Body of pancreas (tissue), 4 donors: ENCODE results near the gene LAT.

ENCODE experiments used
- CTCF ChIP-seq, 7 experiments: fragments of 450-650 bp in 4 of 7; fragments of 200-600 bp in 3 of 7; sonication (generic) in 3 of 7; IDR thresholded peaks; one replicate each; pipeline ENCODE4 v1.5.1; 2016 to 2019; ENCODE audit warnings: antibody characterized with exemption in 7 of 7
- POLR2A ChIP-seq, 3 donors: fragments of 450-650 bp; IDR thresholded peaks; one replicate each; pipeline ENCODE4 v1.6.1; 2016; ENCODE audit warnings: antibody characterized with exemption in 3 of 3, mild to moderate bottlenecking in 2 of 3

GRCh38 chr16:29012913-29013553 is 28.2 kb downstream of the LAT start:
- TF ChIP-seq CTCF (IDR thresholded peaks at IDR 0.05) = no peak
- no peak for TF ChIP-seq POLR2A (IDR thresholded peaks at IDR 0.05)
